ENCODE data around the gene MAN1A1. TPM values are rescaled to one million over a fixed set of nuclear protein-coding genes. Genes with fewer than 3 reads are reported as not detected.
A peak's percentile ranks its signal among the peaks of the same experiment; 100 is the strongest.

Gene MAN1A1
- total and polyA plus RNA-seq, 2 of the 4 experiments (the other 2 are of a cell fraction), result 5.9 to 6.4 TPM

- TF ChIP-seq RCOR1 (IDR thresholded peaks at IDR 0.05; ENCODE audit: insufficient replicate concordance, low read length) (no peak), SMC3 (IDR thresholded peaks at IDR 0.05; ENCODE audit: low read depth, low read length) (no peak), MAFK (IDR thresholded peaks at IDR 0.05; ENCODE audit: low read depth, low read length) (no peak), CTCF (conservative IDR thresholded peaks at IDR 0.05; ENCODE audit: low read depth, low read length) (no peak)
- Histone ChIP-seq H2BK5ac (ENCODE audit: low read depth, low read length, poor library complexity, severe bottlenecking) (no peak overlapping the region), H3K4me2 (ENCODE audit: low read depth, low read length) (no peak overlapping the region), H3K79me1 (ENCODE audit: low read depth in 1 of 2, low read length in 2 of 2) (no peaks in the 10 kb centered on the region), H2BK15ac (ENCODE audit: low read depth, low read length) (no peak overlapping the region), H4K5ac (ENCODE audit: low read depth, low read length) (no peak overlapping the region), H3K27me3 (ENCODE audit: control insufficient read depth, insufficient read depth, low read length) (no peaks in the 10 kb centered on the region), H3K4me3 (ENCODE audit: insufficient read depth, low read depth, low read length) (no peak overlapping the region), H3K18ac (ENCODE audit: low read depth, low read length) (no peak overlapping the region), H3K4me1 (ENCODE audit: control insufficient read depth, insufficient read depth, low read length) (no peaks in the 10 kb centered on the region), H3K56ac (ENCODE audit: extremely low read depth, insufficient read depth, low read length) (no peak overlapping the region), H3K23ac (ENCODE audit: low read depth, low read length) (no peak overlapping the region), H4K8ac (ENCODE audit: low read depth in 2 of 2, low read length in 2 of 2) (no peak overlapping the region), H3K27ac (ENCODE audit: insufficient read depth, low read length) (no peak overlapping the region), H3K9me3 (ENCODE audit: control insufficient read depth, insufficient read depth, low read length) (no peaks in the 10 kb centered on the region), H3K9me1 (ENCODE audit: insufficient read depth, low read length) (no peaks in the 10 kb centered on the region), H4K20me1 (ENCODE audit: insufficient read depth, low read length) (no peaks in the 10 kb centered on the region), H2BK20ac (ENCODE audit: low read depth, low read length) (no peak overlapping the region), H3K36me3 (ENCODE audit: control insufficient read depth, insufficient read depth, low read length) (peaks cover 2% of the 10 kb centered on the region), H2BK120ac (ENCODE audit: low read depth, low read length) (no peak overlapping the region), H3K4ac (ENCODE audit: low read depth, low read length) (no peak overlapping the region), H3K9ac (ENCODE audit: low read depth, low read length) (no peak overlapping the region), H2AFZ (replicated peaks; ENCODE audit: low read length, poor library complexity) (no peak overlapping the region), H3K14ac (replicated peaks; ENCODE audit: low read depth, low read length) (no peak overlapping the region), H2AK9ac (replicated peaks; ENCODE audit: low read depth, low read length, poor library complexity) (no peak overlapping the region), H4K91ac (ENCODE audit: insufficient read depth, low read depth, low read length) (no peak overlapping the region), H2AK5ac (ENCODE audit: low read depth, low read length) (no peak overlapping the region)
- in situ Hi-C loops (cut with MboI; ENCODE audit: low sequenced_read_pairs), result no loop called here
- POLR2A ChIA-PET (ENCODE audit: unreplicated experiment), result no interaction called here
- DNase-seq, result no peak
- peak; percentile 24; the same call in 1 of the 2 replicates for ATAC-seq (ENCODE audit: low read depth)
- intact Hi-C loops (cut with micrococcal nuclease), result no loop called here
- WGBS, 2 experiments (ENCODE audit: extremely low coverage in 2 of 2, insufficient read length in 1 of 2), result no CpG with 5 or more reads among the region's 4 CpGs
- dilution Hi-C loops (cut with HindIII; ENCODE audit: low sequenced_read_pairs, unreplicated experiment), result no loop called here
- CTCF ChIA-PET, result no interaction called here
- BruUV-seq (replicated peaks), result no TSS peak
These were observed 53.2 kb downstream of the MAN1A1 start for GRCh38 chr6:119296036-119297035.
